CD8-positive, alpha-beta memory T cell (primary cell): ENCODE measurements around the gene DUSP28. TPM values are rescaled to one million over a fixed set of nuclear protein-coding genes. Genes with fewer than 3 reads are reported as not detected.

Source experiments
- CTCF ChIA-PET: fragments of 350-600 bp; sonication (Branson Sonifier 250); formaldehyde crosslinking; loops from one replicate; lab custom pipeline; 2021; ENCODE audit warnings: antibody characterized with exemption; lab: Charles Lee
- POLR2A ChIA-PET: fragments of 350-600 bp; sonication (Branson Sonifier 250); formaldehyde crosslinking; loops from one replicate; lab custom pipeline; 2021; ENCODE audit warnings: antibody characterized with exemption; lab: Charles Lee
- DNase-seq, 5 donors: peaks; one replicate each; pipeline versions ENCODE4 v3.0.0 to v3.0.0-alpha.2; 2020 to 2022; ENCODE audit warnings: mixed read lengths in 1 of 5
- H3K27ac ChIP-seq: one replicate; pipeline ENCODE4 v1.7.0; 2013; ENCODE audit warnings: low read depth, mild to moderate bottlenecking, low read length, moderate library complexity
- H3K27me3 ChIP-seq: 2 replicates; pipeline ENCODE4 v1.7.0; 2013; ENCODE audit warnings: low read length, mild to moderate bottlenecking; ENCODE audit not compliant: insufficient read depth, poor library complexity, severe bottlenecking
- H3K36me3 ChIP-seq: 2 replicates; pipeline ENCODE4 v1.7.0; 2013; ENCODE audit warnings: mild to moderate bottlenecking, low read length, moderate library complexity; ENCODE audit not compliant: insufficient read depth
- H3K4me1 ChIP-seq: 2 replicates; pipeline ENCODE4 v1.7.0; 2013; ENCODE audit warnings: mild to moderate bottlenecking, low read length, moderate library complexity; ENCODE audit not compliant: insufficient read depth
- H3K4me3 ChIP-seq: 2 replicates; pipeline ENCODE4 v1.7.0; 2013; ENCODE audit warnings: mild to moderate bottlenecking, low read length
- H3K9me3 ChIP-seq: 2 replicates; pipeline ENCODE4 v1.7.0; 2013; ENCODE audit warnings: mild to moderate bottlenecking, low read length
- H3K27ac Mint-ChIP-seq, 8 donors: one replicate each; pipeline ENCODE4 v1.8.0; 2020 to 2021; ENCODE audit warnings: mixed read lengths in 8 of 8, mild to moderate bottlenecking in 6 of 8, inconsistent platforms in 3 of 8, moderate library complexity in 3 of 8
- H3K27me3 Mint-ChIP-seq, 2 donors: one replicate each; pipeline ENCODE4 v1.8.0; 2020 to 2021; ENCODE audit warnings: mixed read lengths in 2 of 2, mild to moderate bottlenecking in 1 of 2, moderate library complexity in 1 of 2
- H3K36me3 Mint-ChIP-seq, 3 donors: one replicate each; pipeline ENCODE4 v1.8.0; 2020 to 2021; ENCODE audit warnings: mixed read lengths in 3 of 3, inconsistent platforms in 1 of 3, mild to moderate bottlenecking in 1 of 3
- H3K4me1 Mint-ChIP-seq, 3 donors: one replicate each; pipeline ENCODE4 v1.8.0; 2020 to 2021; ENCODE audit warnings: mixed read lengths in 3 of 3, inconsistent platforms in 1 of 3, mild to moderate bottlenecking in 1 of 3
- H3K4me3 Mint-ChIP-seq, 7 donors: one replicate each; pipeline ENCODE4 v1.8.0; 2020 to 2021; ENCODE audit warnings: mixed read lengths in 7 of 7, mild to moderate bottlenecking in 6 of 7, moderate library complexity in 4 of 7, inconsistent platforms in 2 of 7
- H3K9me3 Mint-ChIP-seq, 5 donors: one replicate each; pipeline ENCODE4 v1.8.0; 2020 to 2022; ENCODE audit warnings: mixed read lengths in 5 of 5, mild to moderate bottlenecking in 3 of 5, moderate library complexity in 2 of 5, inconsistent platforms in 1 of 5
- polyA plus RNA-seq: library from polyadenylated mRNA; unstranded; fragments of 300-500 nt; fragmentation: Illumina TruSeq; gene quantifications from one replicate; pipeline ENCODE4 v1.2.3, GENCODE V29; 2021
- total RNA-seq, 2 experiments: library from RNA; stranded (reverse); gene quantifications; one replicate each; pipeline ENCODE4 v1.2.3, GENCODE V29; 2021

The DUSP28 gene
- total and polyA plus RNA-seq, 3 experiments from 2014 or later = 7.0 to 22.0 (median 7.0) TPM

DNA sequence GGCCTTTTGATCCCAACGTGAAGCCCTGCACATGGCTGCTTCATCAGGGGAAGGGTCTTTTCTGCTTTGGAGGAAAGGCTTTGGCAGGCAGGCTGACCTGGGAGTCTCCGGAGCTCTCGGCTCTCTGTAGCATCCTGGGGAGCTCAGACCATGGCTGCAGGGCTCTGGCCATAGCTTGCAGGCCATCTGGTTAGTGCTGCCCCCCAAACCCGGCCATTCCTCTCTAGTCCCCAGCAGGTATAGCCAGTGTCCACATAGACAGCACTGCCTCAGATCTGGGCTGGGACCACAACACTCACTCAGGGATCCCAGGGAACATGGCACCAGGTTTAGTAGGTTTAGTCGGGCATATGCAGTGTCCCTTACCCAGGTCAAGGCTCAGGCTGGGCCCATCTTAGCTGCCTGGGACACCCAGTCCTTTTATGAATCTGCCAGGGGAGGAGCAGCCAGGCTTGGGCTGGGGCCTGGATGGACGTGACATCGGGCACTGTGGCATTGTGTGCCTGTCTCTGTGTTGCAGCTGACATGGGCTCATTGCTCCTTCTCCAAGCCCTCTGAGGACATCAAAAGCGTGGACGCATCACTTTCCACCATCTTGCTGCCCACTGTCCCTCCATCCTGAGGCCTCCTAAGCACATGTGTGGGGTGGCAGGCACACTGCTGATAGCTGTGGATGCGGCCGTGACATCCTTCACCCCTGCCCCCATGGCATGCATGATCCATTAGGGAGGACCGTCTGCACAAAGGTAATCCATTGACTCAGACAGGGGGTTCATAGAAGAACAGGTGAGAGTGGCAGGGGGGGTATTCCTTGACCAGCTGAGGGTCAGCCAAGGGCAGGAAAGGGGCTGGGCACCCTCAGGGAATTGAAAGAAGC, 45.9 kb downstream of the DUSP28 start:
- Histone ChIP-seq H3K27me3 (no peaks in the 10 kb centered on the region), H3K4me1 (no peaks in the 10 kb centered on the region), H3K4me3 (no peak overlapping the region), H3K27ac (no peak overlapping the region), H3K9me3 (no peaks in the 10 kb centered on the region), H3K36me3 (no peaks in the 10 kb centered on the region)
- ChIA-PET POLR2A (no interaction called here), CTCF (no interaction called here)
- Mint-ChIP-seq H3K27me3 (no peaks in the 10 kb centered on the region), H3K9me3 (no peaks in the 10 kb centered on the region), H3K4me1 (peaks cover 0 to under 1% (median 0%) of the 10 kb centered on the region in 3 donors), H3K27ac (peak overlapping the region in 3 of 8 donors; percentile 29 to 83 (median 83)), H3K4me3 (no peak overlapping the region), H3K36me3 (peaks cover 0 to 11% (median 2%) of the 10 kb centered on the region in 3 donors)
- peak in 1 of 5 donors; percentile 30 for DNase-seq

DNA sequence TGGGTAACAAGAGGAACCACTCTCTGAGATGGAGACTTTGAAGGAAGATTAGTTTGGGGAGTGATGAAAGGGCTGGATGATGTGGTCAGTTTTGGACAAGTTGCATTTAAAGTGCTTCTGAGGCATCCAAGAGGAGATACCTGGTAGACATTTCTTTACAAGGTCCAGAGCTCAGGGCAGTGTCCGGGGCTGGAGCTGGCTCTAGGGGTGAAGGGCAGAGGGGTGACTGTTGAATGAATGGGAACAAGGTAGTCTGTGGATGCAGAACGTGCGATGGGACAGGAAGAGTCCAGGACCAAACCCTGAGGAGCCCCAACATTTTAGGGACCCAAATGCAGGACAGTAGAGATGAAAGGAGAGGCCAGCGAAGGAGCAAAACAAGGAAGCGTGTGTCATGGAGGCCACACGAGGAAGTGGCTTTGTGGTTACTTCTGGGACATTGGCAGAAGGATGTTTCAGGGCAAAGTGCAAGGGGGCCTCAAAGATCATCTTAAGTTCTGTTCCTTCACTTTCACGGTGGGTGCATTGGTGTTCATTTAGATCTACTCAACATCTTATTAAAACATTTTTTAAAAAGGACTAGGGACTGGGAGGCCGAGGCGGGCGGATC, 51.5 kb downstream of the DUSP28 start:
- H3K36me3 Mint-ChIP-seq = peaks cover 5 to 9% (median 7%) of the 10 kb centered on the region in 3 donors
- CTCF ChIA-PET = interaction anchor here (0.8 to 1.6 kb wide), 2 partner anchors 10 to 45 kb away, joined by 3 to 6 read pairs; no protein-coding TSS in a partner anchor
- peak overlapping the region in 5 of 7 donors; percentile 20 to 64 (median 51) for H3K4me3 Mint-ChIP-seq
- Histone ChIP-seq H3K9me3 (no peaks in the 10 kb centered on the region), H3K4me3 (no peak overlapping the region), H3K36me3 (no peaks in the 10 kb centered on the region), H3K27ac (no peak overlapping the region), H3K4me1 (peaks cover 20% of the 10 kb centered on the region), H3K27me3 (no peaks in the 10 kb centered on the region)
- peaks cover 0 to 1% of the 10 kb centered on the region in 2 donors for H3K27me3 Mint-ChIP-seq
- H3K27ac Mint-ChIP-seq = peak overlapping the region in 7 of 8 donors; percentile 9 to 83 (median 39)
- peak in 1 of 5 donors; percentile 13 for DNase-seq
- peaks cover 0 to 1% (median 1%) of the 10 kb centered on the region in 5 donors for H3K9me3 Mint-ChIP-seq
- POLR2A ChIA-PET = no interaction called here
- peaks cover 0 to 11% (median 10%) of the 10 kb centered on the region in 3 donors for H3K4me1 Mint-ChIP-seq

Other genes starting within 250 kb of the DUSP28 start
- gene GPC1, start 124.7 kb upstream of the DUSP28 start, total RNA-seq = 1 to 10 TPM; 1.9 to 2.4 TPM
- 0.17 TPM for gene GPC1, start 124.7 kb upstream of the DUSP28 start, polyA plus RNA-seq
- 10 to 100 TPM; 22.4 to 27.9 TPM for gene ANKMY1, start 2.4 kb upstream of the DUSP28 start, total RNA-seq
- gene ANKMY1, start 2.4 kb upstream of the DUSP28 start, polyA plus RNA-seq = 15.8 TPM
- 10 to 100 TPM; 55.6 to 61.1 TPM for gene RNPEPL1, start 8.1 kb downstream of the DUSP28 start, total RNA-seq
- 101 TPM for gene RNPEPL1, start 8.1 kb downstream of the DUSP28 start, polyA plus RNA-seq
- gene CAPN10, start 26.4 kb downstream of the DUSP28 start, total RNA-seq = 10 to 100 TPM; 36.1 to 40.5 TPM
- gene CAPN10, start 26.4 kb downstream of the DUSP28 start, polyA plus RNA-seq = 19.5 TPM
- 1 to 10 TPM; 8.4 to 9.0 TPM for gene GPR35, start 65.1 kb downstream of the DUSP28 start, total RNA-seq
- 1.9 TPM for gene GPR35, start 65.1 kb downstream of the DUSP28 start, polyA plus RNA-seq
- gene AQP12B, start 122.5 kb downstream of the DUSP28 start, total RNA-seq = not detected
- gene AQP12B, start 122.5 kb downstream of the DUSP28 start, polyA plus RNA-seq = not detected
- not detected for gene AQP12A, start 131.5 kb downstream of the DUSP28 start, total RNA-seq
- not detected for gene AQP12A, start 131.5 kb downstream of the DUSP28 start, polyA plus RNA-seq